GM10266 (cell line): ENCODE data around the gene IMP3.

Source experiments
- DNase-seq: peaks from one replicate; pipeline ENCODE4 v3.0.0; 2012; ENCODE audit errors: extremely low spot score
- TF ChIP-seq, protein P1 (sequence below): IDR thresholded peaks from 2 replicates; pipeline ENCODE4 v1.5.1; 2012; ENCODE audit warnings: mild to moderate bottlenecking, low read depth; ENCODE audit not compliant: control insufficient read depth, insufficient read depth; ENCODE audit errors: missing control alignments

IMP3 gene

DNA sequence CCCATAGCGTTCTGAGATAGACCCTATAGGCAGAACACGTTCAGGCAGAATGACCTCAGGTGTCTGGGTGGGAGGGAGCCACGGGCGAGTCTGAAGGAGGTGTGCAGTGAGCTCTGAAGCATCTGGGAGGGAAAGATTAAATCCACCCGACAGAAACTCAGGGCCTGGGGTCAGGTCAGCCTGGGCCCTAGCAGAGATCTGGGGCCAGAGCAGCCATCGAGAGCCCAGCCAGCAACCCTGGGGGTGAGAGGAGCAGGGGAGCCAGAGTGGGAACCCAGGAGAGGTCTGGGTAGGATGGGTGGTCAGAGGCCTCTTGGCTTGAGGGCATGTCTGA lies 29.8 kb upstream of the IMP3 start:
- DNase-seq = no peak
- TF ChIP-seq, protein P1, sequence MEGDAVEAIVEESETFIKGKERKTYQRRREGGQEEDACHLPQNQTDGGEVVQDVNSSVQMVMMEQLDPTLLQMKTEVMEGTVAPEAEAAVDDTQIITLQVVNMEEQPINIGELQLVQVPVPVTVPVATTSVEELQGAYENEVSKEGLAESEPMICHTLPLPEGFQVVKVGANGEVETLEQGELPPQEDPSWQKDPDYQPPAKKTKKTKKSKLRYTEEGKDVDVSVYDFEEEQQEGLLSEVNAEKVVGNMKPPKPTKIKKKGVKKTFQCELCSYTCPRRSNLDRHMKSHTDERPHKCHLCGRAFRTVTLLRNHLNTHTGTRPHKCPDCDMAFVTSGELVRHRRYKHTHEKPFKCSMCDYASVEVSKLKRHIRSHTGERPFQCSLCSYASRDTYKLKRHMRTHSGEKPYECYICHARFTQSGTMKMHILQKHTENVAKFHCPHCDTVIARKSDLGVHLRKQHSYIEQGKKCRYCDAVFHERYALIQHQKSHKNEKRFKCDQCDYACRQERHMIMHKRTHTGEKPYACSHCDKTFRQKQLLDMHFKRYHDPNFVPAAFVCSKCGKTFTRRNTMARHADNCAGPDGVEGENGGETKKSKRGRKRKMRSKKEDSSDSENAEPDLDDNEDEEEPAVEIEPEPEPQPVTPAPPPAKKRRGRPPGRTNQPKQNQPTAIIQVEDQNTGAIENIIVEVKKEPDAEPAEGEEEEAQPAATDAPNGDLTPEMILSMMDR = no peak

DNA sequence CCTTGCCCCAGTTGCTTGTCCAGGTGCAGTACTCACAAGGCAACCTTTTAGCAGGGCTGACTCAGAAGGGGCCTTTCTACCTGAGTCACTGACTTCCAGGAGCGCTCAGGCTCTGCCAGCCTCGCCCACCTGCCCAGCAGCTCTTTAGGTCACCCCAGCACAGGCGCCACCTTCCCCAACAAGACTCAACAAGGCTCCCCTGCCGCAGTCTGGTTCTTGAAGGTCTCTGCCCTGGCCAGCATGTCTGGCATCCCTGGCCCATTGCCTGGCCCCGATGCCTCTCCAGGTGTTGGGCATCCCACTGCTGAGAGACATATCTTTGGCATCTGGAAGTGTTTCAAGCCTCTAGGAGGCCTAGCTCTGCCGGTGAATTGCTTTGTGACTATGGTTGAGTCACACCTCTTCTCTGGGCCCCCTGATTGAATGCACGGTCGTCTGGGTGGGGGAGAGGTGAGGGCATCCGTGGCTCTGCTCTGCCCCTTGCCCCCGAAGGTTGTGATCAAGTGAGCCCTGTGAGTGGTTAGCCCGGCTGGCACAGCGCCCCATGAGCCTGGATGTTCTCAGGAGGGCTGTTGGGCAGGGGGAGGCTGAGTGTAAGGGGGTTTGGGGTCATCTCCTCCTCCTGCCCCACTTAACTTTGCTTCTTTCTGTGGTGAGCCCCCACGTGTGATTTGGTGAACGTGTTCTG lies 29.3 kb upstream of the IMP3 start:
- DNase-seq = no peak
- TF ChIP-seq, protein P1 = no peak

DNA sequence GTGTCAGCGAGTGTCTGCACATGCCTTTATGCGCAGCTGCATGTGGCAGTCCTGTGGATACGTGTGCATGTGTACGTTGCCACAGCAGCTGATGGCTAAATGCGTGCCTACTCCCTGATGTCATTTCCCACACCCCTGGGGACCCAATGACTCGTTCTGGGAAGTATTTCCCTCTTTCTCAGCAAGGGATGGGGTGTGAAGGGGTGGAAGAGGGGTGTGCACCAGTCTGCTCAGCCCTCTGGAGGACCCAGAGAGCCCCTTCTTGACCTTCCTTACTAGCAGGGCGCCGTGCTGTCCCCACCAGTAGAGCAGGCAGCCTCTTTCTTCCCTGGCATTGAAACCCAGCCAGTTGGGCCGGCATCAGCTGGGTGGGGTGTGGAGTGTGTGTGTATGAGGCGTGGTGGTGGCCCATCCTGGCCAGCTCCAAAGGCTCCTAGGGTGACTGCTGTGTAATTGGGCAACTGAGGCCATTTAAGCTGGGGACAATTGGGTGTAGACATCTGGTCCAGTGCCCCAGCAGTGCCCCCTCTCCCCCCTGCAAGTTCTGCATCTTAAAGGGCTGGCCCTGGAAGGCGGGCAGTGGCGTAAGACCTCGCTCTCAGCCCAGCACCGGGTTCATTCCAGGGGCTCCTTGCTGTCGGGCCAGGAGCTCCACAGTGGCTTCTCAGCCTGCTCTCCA lies 26.9 kb upstream of the IMP3 start:
- no peak for DNase-seq
- TF ChIP-seq, protein P1 = no peak

DNA sequence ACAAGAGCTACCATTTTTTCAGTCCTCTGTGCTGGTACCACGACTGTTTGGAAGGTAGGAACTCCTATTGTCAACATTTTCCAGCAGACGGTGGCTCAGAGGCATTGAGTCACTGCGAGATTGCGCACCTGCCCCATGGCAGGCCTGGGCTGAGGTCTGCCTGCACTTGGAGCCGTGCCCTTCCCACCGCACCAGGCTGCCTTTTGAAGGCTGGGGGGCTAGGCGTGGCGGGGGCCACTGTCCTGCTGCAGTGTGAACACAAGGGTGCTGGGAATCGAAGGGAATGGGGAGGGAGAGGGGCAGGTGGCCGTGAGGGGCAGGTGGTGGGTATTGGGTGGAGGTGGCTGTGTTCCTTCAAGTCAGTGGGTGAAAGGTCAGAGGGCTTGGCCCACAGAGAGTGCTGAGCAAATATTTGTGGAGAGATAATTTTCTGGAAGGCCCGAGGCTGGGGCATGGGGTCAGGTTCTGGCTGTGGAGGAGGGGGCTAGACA lies 24.0 kb upstream of the IMP3 start:
- DNase-seq = no peak
- TF ChIP-seq, protein P1 = no peak

DNA sequence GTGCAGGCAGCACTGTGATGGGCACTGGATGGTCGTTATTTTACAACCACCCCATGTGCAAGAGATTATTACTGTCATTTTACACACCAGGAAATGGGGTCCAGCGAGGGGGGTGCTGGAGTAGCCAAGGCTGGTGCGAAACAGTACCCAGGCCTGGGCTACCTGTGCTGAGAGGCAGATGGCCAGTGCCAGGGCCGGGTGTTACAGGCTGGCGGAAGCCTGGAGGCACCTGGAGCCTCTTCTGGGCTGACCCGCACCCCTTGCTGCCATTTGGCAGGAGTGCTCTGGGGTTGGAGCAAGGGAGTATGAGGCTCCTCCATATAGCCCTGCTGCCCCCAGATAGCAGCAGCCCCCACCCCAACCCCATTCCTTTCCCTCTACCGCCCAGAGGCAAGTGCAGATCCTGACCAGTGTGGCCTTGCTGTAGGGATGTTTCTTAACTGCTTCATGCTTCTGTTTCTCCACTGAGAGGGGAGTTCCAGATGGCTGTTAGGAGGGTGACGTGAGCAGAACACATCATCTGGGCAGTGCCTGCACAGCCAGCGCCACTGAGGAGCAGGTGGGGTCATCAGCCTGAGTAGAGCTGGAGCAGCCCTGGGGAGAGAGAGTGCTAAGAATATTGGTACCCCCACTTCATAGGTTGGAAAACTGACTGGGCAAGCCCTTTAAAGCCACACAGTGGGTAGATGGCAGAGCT lies 22.9 kb upstream of the IMP3 start:
- DNase-seq = no peak
- TF ChIP-seq, protein P1 = no peak

DNA sequence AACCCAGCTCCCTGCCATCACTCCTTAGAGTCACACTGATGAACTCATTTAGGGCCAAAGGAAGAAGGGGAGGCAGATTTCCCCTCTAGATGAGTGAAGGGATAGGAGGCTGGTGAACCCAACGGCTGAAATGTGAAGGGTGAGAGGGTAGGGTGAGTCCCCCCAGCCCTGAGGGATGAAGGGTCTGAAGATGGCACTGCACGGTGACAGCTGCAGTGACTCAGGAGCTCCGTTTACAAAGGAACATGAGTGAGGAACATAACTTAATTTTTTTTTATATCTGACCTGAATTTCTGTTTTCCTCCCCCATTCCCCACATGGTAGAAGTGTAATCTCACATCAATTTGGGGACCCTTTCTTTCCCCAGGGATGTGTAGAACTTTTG lies 21.7 kb upstream of the IMP3 start:
- no peak for DNase-seq
- TF ChIP-seq, protein P1 = no peak

DNA sequence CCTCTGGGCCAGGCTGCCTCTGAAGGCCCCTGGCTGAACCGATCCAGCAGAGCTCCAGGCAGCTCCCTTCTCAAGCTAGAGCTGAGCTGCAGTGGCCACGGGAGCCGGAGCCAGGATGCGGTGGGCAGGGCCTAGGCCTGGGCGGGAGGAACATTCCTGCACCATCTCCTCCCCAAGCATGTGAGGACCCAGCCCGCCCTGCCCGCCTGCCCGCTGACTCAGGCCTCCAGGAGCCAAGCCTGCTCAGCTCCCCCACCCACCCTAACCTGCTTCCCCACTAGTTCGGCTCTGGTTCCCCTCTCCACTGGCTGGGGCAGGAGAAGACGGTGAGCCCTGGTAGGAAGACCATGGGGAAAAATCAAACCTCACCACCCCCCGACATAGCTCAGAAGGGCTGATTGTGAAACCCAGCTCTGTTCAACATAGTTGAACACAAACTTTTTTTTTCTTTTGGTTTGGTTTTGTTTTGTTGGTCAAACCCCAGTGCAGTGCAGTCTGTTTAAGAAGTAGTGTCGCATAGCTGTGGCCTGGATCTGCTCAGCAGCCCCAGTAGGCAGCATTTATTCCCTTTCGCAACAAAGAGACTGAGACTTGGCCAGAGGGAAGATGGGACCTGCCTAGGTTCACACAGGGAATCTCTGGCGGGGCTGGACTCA lies 21.2 kb upstream of the IMP3 start:
- no peak for DNase-seq
- TF ChIP-seq, protein P1 = no peak
